Transverse colon (tissue), 4 donors: ENCODE data around the gene YBX3. TPM values are rescaled to one million over a fixed set of nuclear protein-coding genes. Genes with fewer than 3 reads are reported as not detected.

Experiments
- DNase-seq: peaks from one replicate; pipeline ENCODE4 v3.0.0-alpha.2; 2019
- H3K27ac ChIP-seq, 4 donors: fragments of 200-600 bp; sonication (generic); 2 replicates each; pipeline ENCODE4 v1.5.1; 2016 to 2018; ENCODE audit warnings: inconsistent platforms in 4 of 4
- H3K27me3 ChIP-seq: fragments of 200-600 bp; sonication (generic); 2 replicates; pipeline ENCODE4 v1.5.1; 2017; ENCODE audit warnings: inconsistent platforms
- H3K36me3 ChIP-seq, 4 donors: fragments of 200-600 bp; sonication (generic); 2 replicates each; pipeline ENCODE4 v1.5.1; 2017 to 2019; ENCODE audit warnings: inconsistent platforms in 4 of 4
- H3K4me1 ChIP-seq, 4 donors: fragments of 200-600 bp; sonication (generic); 2 replicates each; pipeline ENCODE4 v1.5.1; 2017 to 2020; ENCODE audit warnings: inconsistent platforms in 4 of 4
- H3K4me3 ChIP-seq, 4 donors: fragments of 200-600 bp; sonication (generic); 1 replicate in 1 of 4; 2 replicates in 3 of 4; pipeline versions ENCODE4 v1.5.1 to v1.6.1; 2017 to 2019; ENCODE audit warnings: inconsistent platforms in 4 of 4
- H3K9me3 ChIP-seq, 2 donors: fragments of 200-600 bp; sonication (generic); 2 replicates each; pipeline ENCODE4 v1.5.1; 2017 to 2019; ENCODE audit warnings: inconsistent platforms in 2 of 2
- CTCF ChIP-seq, 5 experiments: fragments of 200-600 bp in 3 of 5; fragments of 450-650 bp in 2 of 5; sonication (generic) in 3 of 5; IDR thresholded peaks; 1 replicate in 2 of 5; 2 replicates in 3 of 5; pipeline ENCODE4 v1.5.1; 2016 to 2017; ENCODE audit warnings: antibody characterized with exemption in 5 of 5, inconsistent platforms in 3 of 5, mild to moderate bottlenecking in 2 of 5, moderate library complexity in 1 of 5
- EP300 ChIP-seq: sonication (generic); formaldehyde crosslinking; IDR thresholded peaks from one replicate; pipeline ENCODE4 v1.6.1; 2017; ENCODE audit warnings: antibody characterized with exemption, low read depth
- POLR2A ChIP-seq: fragments of 450-650 bp; IDR thresholded peaks from one replicate; pipeline ENCODE4 v1.6.1; 2016; ENCODE audit warnings: antibody characterized with exemption, mild to moderate bottlenecking, moderate library complexity
- POLR2AphosphoS5 ChIP-seq, 3 donors: sonication (generic); formaldehyde crosslinking; IDR thresholded peaks; one replicate each; pipeline ENCODE4 v1.6.1; 2016; ENCODE audit warnings: antibody characterized with exemption in 3 of 3
- WGBS, 2 donors: methylation state at CpG; one replicate each; pipeline ENCODE4 v1.1.5; 2018; ENCODE audit warnings: low coverage in 1 of 2; 5-methylcytosine and 5-hydroxymethylcytosine counted together
- in situ Hi-C, 4 donors: fragments of 200-750 bp; cut with MboI; loops; one replicate each; pipeline versions ENCODE4 v1.15.0 to v1.15.1; 2017; ENCODE audit warnings: low sequenced_read_pairs in 3 of 4, low pct_ligation_motif_present in 1 of 4, low pct_unique_long_range_greater_than_20kb in 1 of 4
- intact Hi-C: fragments of 100-400 bp; cut with DNase I; formaldehyde crosslinking; loops from one replicate; pipeline ENCODE4 v1.15.1; 2023; ENCODE audit warnings: low total_unique reads
- total RNA-seq, 4 donors: library from RNA; depleted of rRNA; stranded (reverse); fragments of >200 nt; gene quantifications; one replicate each; pipeline ENCODE4 v1.1.0, GENCODE V29; 2016

Gene YBX3
- total RNA-seq, 4 donors from 2014 or later, result 137 to 537 (median 236) TPM

DNA sequence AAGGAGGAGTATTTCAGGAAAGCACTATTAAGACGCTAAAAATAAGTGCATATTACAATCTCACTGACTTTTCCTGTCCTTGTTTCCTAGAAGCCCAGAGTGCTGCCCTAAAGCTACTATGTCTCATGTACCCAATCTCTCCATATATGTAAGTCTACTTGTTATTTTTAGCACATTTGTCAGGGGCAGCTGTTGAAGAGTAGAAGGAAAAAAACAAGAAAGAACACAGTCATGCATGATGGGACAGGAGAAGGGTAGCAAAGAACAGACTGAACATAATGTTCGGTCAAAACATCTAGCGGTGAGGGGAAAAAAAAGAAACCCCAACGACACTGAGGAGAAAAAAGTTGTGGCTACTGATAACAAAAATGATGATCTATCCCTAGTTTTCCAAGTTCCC lies 14.3 kb downstream of the YBX3 start:
- intact Hi-C loops (no loop called here), in situ Hi-C loops (no loop called here)
- Histone ChIP-seq H3K4me1 (no peaks in the 10 kb centered on the region), H3K27ac (no peak overlapping the region), H3K9me3 (no peaks in the 10 kb centered on the region), H3K4me3 (no peak overlapping the region), H3K36me3 (peaks cover 0 to 70% (median 28%) of the 10 kb centered on the region in 4 donors), H3K27me3 (no peaks in the 10 kb centered on the region)
- DNase-seq, result no peak
- TF ChIP-seq POLR2AphosphoS5 (IDR thresholded peaks at IDR 0.05), result no peak
- no peak for TF ChIP-seq EP300
- TF ChIP-seq POLR2A, result no peak
- TF ChIP-seq CTCF (IDR thresholded peaks at IDR 0.05), result no peak
- WGBS, 2 donors, result 71 to 75% methylated on average over 4 of the region's 4 CpGs

DNA sequence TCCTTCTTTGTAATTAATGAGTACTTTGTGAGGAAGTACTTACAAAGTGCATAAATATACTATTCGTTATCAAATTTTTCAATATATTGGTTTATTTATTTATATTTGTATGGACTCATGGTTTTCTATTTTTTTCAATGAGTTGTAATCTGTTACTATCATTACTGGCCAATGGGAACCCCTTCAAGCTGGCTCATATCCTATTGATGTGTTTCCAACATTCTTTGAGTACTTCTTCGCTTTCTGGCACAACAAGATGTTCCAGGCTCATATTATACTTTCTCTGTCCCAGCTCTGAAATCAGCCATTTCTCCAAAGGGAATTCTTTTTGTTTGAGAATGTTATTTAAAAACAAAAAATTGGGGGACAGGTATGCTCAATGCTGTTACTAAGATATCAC lies 17.5 kb downstream of the YBX3 start:
- H3K27me3 ChIP-seq, result no peaks in the 10 kb centered on the region
- no peaks in the 10 kb centered on the region for H3K4me1 ChIP-seq
- in situ Hi-C loops (no loop called here), intact Hi-C loops (no loop called here)
- TF ChIP-seq POLR2A, result no peak
- no peak for TF ChIP-seq EP300
- no peak for TF ChIP-seq POLR2AphosphoS5 (IDR thresholded peaks at IDR 0.05)
- TF ChIP-seq CTCF (IDR thresholded peaks at IDR 0.05), result no peak
- no peaks in the 10 kb centered on the region for H3K9me3 ChIP-seq
- DNase-seq, result no peak
- peak overlapping the region in 1 of 4 donors; percentile 30 for H3K27ac ChIP-seq
- no peak overlapping the region for H3K4me3 ChIP-seq
- 38 to 71% methylated on average over 1 to 2 of the region's 2 CpGs for WGBS, 2 donors
- peaks cover 0 to 72% (median 33%) of the 10 kb centered on the region in 4 donors for H3K36me3 ChIP-seq

DNA sequence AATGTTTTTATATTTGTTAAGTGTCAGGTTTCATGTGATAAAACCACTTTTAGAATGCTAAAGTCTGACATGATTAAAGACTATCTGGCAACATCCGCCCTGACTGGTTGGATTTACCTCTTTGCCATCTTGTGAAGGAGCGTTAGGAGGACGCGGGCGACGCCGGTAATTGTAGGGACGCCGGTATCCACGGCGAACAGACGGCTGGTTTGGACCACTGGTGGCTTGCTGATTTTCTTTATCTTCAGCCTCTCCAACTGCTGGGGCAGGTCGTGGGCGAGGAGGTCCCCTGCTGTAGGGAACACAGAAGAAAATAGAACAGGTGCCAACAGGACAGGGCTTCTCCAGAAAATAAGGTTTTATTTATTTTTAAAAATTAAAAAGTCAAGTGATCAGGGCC lies 21.3 kb downstream of the YBX3 start:
- H3K4me1 ChIP-seq, result no peaks in the 10 kb centered on the region
- no peak for TF ChIP-seq EP300
- no peak for TF ChIP-seq POLR2AphosphoS5 (IDR thresholded peaks at IDR 0.05)
- no peak for TF ChIP-seq CTCF (IDR thresholded peaks at IDR 0.05)
- TF ChIP-seq POLR2A, result no peak
- intact Hi-C loops (no loop called here), in situ Hi-C loops (no loop called here)
- no peaks in the 10 kb centered on the region for H3K27me3 ChIP-seq
- no peaks in the 10 kb centered on the region for H3K9me3 ChIP-seq
- WGBS, 2 donors, result 91 to 98% methylated on average over 9 to 14 of the region's 14 CpGs
- H3K4me3 ChIP-seq, result no peak overlapping the region
- H3K36me3 ChIP-seq, result peaks cover 0 to 79% (median 35%) of the 10 kb centered on the region in 4 donors
- H3K27ac ChIP-seq, result no peak overlapping the region
- DNase-seq, result no peak

GRCh38 chr12:10701131-10701681 lies 21.9 kb downstream of the YBX3 start:
- no peak for TF ChIP-seq POLR2AphosphoS5 (IDR thresholded peaks at IDR 0.05)
- no peak for TF ChIP-seq POLR2A
- no peak for TF ChIP-seq EP300
- no peak for TF ChIP-seq CTCF (IDR thresholded peaks at IDR 0.05)
- Histone ChIP-seq H3K4me1 (no peaks in the 10 kb centered on the region), H3K27ac (no peak overlapping the region), H3K36me3 (peaks cover 0 to 81% (median 33%) of the 10 kb centered on the region in 4 donors), H3K4me3 (no peak overlapping the region), H3K9me3 (no peaks in the 10 kb centered on the region), H3K27me3 (no peaks in the 10 kb centered on the region)
- intact Hi-C loops, result no loop called here
- no peak for DNase-seq
- in situ Hi-C loops, result no loop called here
- 24 to 35% methylated on average over 2 to 3 of the region's 3 CpGs for WGBS, 2 donors
